DOHH2 (cell line): ENCODE data around the gene DNAJC16.
"Not testable (repeated sequence)": the region's sequence is repeated elsewhere in the genome, so short reads cannot be mapped to it uniquely, and the experiment has no call there.

Experiments
- H3F3A ChIP-seq: fragments of 200-600 bp; sonication (generic), shearing (Covaris generic); 2 replicates; pipeline ENCODE4 v1.6.0; 2016; ENCODE audit warnings: antibody characterized with exemption, mild to moderate bottlenecking; ENCODE audit not compliant: control insufficient read depth, insufficient read depth
- H3K27ac ChIP-seq: fragments of 200-600 bp; sonication (generic); 2 replicates; pipeline ENCODE4 v1.5.1; 2014; ENCODE audit warnings: low read depth, mild to moderate bottlenecking, low read length, moderate library complexity
- H3K27me3 ChIP-seq: fragments of 200-600 bp; sonication (generic); 2 replicates; pipeline ENCODE4 v1.6.1; 2014; ENCODE audit warnings: mild to moderate bottlenecking, low read length, mixed read lengths; ENCODE audit not compliant: control insufficient read depth
- H3K36me3 ChIP-seq: fragments of 200-600 bp; sonication (generic); 2 replicates; pipeline ENCODE4 v1.6.1; 2014; ENCODE audit warnings: mild to moderate bottlenecking, low read length, moderate library complexity, mixed read lengths; ENCODE audit not compliant: control insufficient read depth
- H3K4me1 ChIP-seq: fragments of 200-600 bp; sonication (generic); 2 replicates; pipeline ENCODE4 v1.6.1; 2014; ENCODE audit warnings: mild to moderate bottlenecking, low read length, mixed read lengths; ENCODE audit not compliant: control insufficient read depth
- H3K4me2 ChIP-seq: fragments of 200-600 bp; sonication (generic); 2 replicates; pipeline ENCODE4 v1.6.0; 2014; ENCODE audit warnings: mild to moderate bottlenecking, low read length, moderate library complexity
- H3K4me3 ChIP-seq: fragments of 200-600 bp; sonication (generic); 2 replicates; pipeline ENCODE4 v1.5.1; 2014; ENCODE audit warnings: mild to moderate bottlenecking, low read length, mixed read lengths
- H3K79me2 ChIP-seq: fragments of 200-600 bp; sonication (generic); 2 replicates; pipeline ENCODE4 v1.6.1; 2014; ENCODE audit warnings: mild to moderate bottlenecking, low read length, mixed read lengths; ENCODE audit not compliant: control insufficient read depth
- H3K9me2 ChIP-seq: fragments of 200-600 bp; sonication (generic); replicated peaks from 2 replicates; pipeline ENCODE4 v1.6.1; 2014; ENCODE audit warnings: mild to moderate bottlenecking, low read length, mixed read lengths; ENCODE audit not compliant: control insufficient read depth
- H3K9me3 ChIP-seq: fragments of 200-600 bp; sonication (generic); 2 replicates; pipeline ENCODE4 v1.6.1; 2014; ENCODE audit warnings: antibody characterized with exemption, low read length, mixed read lengths; ENCODE audit not compliant: control insufficient read depth, insufficient read depth
- H4K20me1 ChIP-seq: fragments of 200-600 bp; sonication (generic); 2 replicates; pipeline ENCODE4 v1.6.0; 2014; ENCODE audit warnings: low read depth, mild to moderate bottlenecking, antibody characterized with exemption, low read length, moderate library complexity; ENCODE audit not compliant: control insufficient read depth, insufficient read depth
- EZH2phosphoT487 ChIP-seq: fragments of 200-600 bp; sonication (generic); IDR thresholded peaks from 2 replicates; pipeline ENCODE4 v1.6.1; 2017; ENCODE audit warnings: borderline replicate concordance, mild to moderate bottlenecking, antibody characterized with exemption, low read length, moderate library complexity, mixed read lengths
- TF ChIP-seq, protein P1 (sequence below): fragments of 200-600 bp; sonication (generic); IDR thresholded peaks from one replicate; pipeline ENCODE4 v1.5.1; 2014; ENCODE audit warnings: antibody characterized with exemption, mild to moderate bottlenecking, low read depth, low read length; ENCODE audit not compliant: poor library complexity, severe bottlenecking

Gene DNAJC16

DNA sequence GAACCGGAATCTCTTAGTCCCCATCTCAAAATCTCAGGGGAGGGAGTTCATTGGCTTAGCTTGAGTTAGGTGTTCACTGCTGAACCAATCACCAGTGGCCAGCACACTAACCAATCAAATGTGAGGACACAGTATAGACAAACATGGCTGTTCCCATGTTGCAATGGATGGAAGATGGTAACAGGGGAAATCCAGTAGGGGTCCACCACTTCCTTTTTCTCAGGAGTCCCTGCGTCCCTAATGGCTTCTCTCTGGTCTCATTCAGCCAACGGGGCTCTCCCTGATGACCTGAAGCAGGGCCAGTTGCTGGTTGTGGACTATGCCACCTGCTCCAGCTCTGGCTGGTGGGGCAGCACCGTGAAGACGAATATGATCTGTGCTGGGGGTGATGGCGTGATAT lies 41.0 kb upstream of the DNAJC16 start:
- Histone ChIP-seq H4K20me1 (no peaks in the 10 kb centered on the region), H3K9me2 (no peaks in the 10 kb centered on the region), H3K4me3 (no peak overlapping the region), H3K4me2 (no peak overlapping the region), H3K9me3 (no peaks in the 10 kb centered on the region), H3K27ac (no peak overlapping the region), H3F3A (no peaks in the 10 kb centered on the region), H3K4me1 (no peaks in the 10 kb centered on the region), H3K36me3 (no peaks in the 10 kb centered on the region), H3K79me2 (no peaks in the 10 kb centered on the region), H3K27me3 (no peaks in the 10 kb centered on the region)
- TF ChIP-seq, protein P1, sequence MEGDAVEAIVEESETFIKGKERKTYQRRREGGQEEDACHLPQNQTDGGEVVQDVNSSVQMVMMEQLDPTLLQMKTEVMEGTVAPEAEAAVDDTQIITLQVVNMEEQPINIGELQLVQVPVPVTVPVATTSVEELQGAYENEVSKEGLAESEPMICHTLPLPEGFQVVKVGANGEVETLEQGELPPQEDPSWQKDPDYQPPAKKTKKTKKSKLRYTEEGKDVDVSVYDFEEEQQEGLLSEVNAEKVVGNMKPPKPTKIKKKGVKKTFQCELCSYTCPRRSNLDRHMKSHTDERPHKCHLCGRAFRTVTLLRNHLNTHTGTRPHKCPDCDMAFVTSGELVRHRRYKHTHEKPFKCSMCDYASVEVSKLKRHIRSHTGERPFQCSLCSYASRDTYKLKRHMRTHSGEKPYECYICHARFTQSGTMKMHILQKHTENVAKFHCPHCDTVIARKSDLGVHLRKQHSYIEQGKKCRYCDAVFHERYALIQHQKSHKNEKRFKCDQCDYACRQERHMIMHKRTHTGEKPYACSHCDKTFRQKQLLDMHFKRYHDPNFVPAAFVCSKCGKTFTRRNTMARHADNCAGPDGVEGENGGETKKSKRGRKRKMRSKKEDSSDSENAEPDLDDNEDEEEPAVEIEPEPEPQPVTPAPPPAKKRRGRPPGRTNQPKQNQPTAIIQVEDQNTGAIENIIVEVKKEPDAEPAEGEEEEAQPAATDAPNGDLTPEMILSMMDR: no peak
- TF ChIP-seq EZH2phosphoT487: no peak

DNA sequence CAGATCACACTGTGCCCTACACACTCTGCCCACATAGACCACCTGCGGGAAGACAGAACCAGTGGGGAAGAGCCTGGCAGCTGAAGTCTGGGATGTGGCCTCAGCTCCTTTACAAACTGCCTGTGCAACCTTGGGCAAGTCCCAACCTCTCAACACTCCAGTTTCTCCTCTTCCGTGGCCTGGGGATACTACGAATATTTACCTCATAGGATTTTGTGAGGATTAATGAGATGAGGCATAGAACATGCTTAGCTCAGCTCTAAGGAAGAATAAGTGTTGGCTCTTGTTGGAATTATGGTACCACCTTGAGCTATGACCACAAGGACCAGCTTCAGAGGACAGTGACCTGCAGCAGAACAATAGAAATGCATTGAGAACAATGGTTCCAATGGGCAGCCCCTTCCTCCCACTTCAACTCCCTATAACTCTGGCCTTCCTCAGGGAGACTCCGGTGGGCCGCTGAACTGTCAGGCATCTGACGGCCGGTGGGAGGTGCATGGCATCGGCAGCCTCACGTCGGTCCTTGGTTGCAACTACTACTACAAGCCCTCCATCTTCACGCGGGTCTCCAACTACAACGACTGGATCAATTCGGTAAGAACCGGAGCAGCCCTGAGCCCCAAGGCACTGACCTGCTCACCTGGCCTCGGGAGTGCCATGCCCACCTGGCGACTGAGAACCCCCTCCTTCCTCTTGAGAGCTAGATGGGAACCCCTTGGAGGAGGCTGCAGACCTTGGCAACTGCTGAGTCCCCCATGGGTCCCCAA lies 39.6 kb upstream of the DNAJC16 start:
- not testable (repeated sequence) for H3K4me3 ChIP-seq, H3K4me2 ChIP-seq, H3K36me3 ChIP-seq, H3K9me2 ChIP-seq, H3K9me3 ChIP-seq, H4K20me1 ChIP-seq, H3K4me1 ChIP-seq, H3K27ac ChIP-seq, H3K27me3 ChIP-seq, H3F3A ChIP-seq, H3K79me2 ChIP-seq

DNA sequence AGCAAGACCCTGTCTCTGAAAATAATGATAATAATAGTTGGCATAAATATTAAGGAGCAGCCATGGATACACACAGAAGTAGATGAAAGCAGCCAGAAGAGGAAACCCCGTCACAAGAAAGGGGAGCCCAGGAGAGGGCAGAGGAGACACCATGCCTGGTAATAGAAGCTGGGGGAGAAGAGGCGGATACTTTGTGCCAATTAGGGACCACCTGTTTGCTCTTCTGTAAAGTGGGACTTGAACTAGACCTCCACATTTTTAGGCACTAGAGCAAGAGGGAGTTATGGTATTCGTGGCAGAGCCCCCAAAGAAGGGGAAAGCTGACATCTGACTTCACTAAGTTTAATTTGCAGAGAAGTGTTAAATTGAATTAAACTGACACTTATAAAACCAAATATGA lies 38.3 kb upstream of the DNAJC16 start:
- no peaks in the 10 kb centered on the region for H3K4me1 ChIP-seq

More for the DNA sequence above, 38.3 kb upstream of the DNAJC16 start:
- Histone ChIP-seq H3K79me2 (no peaks in the 10 kb centered on the region), H3K27me3 (no peaks in the 10 kb centered on the region), H3K4me2 (no peak overlapping the region), H3K27ac (no peak overlapping the region), H3K9me3 (no peaks in the 10 kb centered on the region), H3F3A (no peaks in the 10 kb centered on the region), H3K9me2 (no peaks in the 10 kb centered on the region), H4K20me1 (no peaks in the 10 kb centered on the region), H3K36me3 (no peaks in the 10 kb centered on the region), H3K4me3 (no peak overlapping the region)
- TF ChIP-seq EZH2phosphoT487: no peak
- TF ChIP-seq, protein P1: no peak
